GM12874 (cell line): Measurements from ENCODE around the gene EPM2AIP1.

Source experiments
- TF ChIP-seq, protein P1 (sequence below): IDR thresholded peaks from 2 replicates; pipeline ENCODE4 v1.5.1; 2011; ENCODE audit warnings: low read depth, mild to moderate bottlenecking, control low read depth, low read length, moderate library complexity; ENCODE audit not compliant: insufficient read depth

EPM2AIP1 gene

DNA sequence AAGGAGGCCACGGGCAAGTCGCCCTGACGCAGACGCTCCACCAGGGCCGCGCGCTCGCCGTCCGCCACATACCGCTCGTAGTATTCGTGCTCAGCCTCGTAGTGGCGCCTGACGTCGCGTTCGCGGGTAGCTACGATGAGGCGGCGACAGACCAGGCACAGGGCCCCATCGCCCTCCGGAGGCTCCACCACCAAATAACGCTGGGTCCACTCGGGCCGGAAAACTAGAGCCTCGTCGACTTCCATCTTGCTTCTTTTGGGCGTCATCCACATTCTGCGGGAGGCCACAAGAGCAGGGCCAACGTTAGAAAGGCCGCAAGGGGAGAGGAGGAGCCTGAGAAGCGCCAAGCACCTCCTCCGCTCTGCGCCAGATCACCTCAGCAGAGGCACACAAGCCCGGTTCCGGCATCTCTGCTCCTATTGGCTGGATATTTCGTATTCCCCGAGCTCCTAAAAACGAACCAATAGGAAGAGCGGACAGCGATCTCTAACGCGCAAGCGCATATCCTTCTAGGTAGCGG is at the start of gene EPM2AIP1:
TSS of gene EPM2AIP1 (minus strand) at position 326 of the 520 bp plus-strand sequence. CDS start at position 272, 54 bp downstream.
- TF ChIP-seq, protein P1, sequence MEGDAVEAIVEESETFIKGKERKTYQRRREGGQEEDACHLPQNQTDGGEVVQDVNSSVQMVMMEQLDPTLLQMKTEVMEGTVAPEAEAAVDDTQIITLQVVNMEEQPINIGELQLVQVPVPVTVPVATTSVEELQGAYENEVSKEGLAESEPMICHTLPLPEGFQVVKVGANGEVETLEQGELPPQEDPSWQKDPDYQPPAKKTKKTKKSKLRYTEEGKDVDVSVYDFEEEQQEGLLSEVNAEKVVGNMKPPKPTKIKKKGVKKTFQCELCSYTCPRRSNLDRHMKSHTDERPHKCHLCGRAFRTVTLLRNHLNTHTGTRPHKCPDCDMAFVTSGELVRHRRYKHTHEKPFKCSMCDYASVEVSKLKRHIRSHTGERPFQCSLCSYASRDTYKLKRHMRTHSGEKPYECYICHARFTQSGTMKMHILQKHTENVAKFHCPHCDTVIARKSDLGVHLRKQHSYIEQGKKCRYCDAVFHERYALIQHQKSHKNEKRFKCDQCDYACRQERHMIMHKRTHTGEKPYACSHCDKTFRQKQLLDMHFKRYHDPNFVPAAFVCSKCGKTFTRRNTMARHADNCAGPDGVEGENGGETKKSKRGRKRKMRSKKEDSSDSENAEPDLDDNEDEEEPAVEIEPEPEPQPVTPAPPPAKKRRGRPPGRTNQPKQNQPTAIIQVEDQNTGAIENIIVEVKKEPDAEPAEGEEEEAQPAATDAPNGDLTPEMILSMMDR = no peak

DNA sequence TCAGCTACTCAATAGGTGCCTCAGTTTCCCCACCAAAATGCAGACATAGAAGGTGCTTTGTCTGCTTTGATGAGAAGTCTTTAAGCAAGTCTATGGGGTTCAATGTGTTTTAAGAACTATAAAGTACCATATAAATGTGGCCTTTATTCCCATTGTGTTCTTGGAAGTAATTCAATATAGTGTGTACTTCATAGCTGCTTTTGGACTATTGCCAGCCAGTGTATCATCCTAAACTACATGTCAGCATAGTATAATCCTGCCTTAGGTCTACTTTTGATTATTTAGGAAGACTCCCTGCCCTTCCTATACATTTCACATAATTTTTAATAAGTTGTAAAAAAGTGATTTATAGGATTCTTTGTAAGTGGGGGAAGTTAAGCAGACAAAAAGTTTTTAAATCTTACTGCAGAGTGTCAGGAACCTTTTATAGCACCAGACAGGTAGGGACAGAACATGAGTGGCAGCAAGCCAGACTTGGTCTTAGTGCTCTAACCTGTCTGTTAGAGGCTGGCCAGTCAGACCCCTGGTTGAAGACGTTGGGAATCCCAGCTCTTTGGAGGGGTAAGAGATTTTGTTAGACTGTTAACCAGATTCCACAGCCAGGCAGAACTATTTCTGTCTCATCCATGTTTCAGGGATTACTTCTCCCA is 48.7 kb upstream of the EPM2AIP1 start:
- TF ChIP-seq, protein P1 = no peak

DNA sequence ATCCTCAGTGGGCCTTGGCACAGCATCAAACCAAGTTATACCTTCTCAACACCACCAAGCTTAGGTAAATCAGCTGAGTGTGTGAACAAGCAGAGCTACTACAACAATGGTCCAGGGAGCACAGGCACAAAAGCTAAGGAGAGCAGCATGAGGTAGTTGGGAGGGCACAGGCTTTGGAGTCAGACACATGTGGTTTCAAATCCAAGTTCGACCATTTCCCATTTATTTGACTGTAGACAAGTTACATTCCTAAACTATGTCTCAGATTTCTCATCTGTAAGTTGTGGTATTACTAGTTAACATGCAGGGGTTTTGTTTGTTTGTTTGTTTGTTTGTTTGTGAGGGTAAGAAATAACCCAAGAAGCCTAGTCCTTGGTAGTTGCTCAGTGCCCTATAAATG is 47.3 kb upstream of the EPM2AIP1 start:
- TF ChIP-seq, protein P1 = no peak

DNA sequence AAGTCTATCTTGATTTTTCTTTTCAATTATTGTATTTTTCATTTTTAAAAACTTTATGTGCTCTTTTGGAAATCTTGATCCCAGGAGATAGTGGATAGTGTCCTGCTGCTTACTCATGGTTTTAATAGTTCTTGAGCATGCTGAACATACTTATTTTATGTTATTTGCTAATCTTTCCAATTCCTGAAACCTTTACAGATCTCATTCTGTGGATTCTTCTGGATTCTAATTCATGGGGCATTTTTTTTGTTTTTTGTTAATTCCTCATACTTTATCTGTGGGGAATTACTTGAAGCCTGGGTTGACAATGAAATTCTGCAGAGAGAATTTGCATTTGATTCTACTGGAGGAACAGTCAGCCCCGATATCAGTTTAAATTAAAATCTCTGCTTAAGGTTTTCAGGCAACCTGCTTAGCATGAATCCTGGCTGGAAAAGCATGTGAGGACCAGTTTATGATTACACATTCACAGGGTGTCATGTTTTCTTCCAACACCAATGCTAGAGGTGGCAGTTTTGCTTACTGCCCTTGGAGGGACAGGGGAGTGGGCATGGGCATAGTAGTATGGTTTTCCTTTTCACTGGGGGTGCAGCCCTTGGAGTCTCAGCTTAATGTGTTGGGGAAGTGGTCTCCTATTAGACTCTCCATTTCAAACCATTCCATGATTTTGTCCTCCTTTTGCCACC is 46.4 kb upstream of the EPM2AIP1 start:
- TF ChIP-seq, protein P1 = no peak

DNA sequence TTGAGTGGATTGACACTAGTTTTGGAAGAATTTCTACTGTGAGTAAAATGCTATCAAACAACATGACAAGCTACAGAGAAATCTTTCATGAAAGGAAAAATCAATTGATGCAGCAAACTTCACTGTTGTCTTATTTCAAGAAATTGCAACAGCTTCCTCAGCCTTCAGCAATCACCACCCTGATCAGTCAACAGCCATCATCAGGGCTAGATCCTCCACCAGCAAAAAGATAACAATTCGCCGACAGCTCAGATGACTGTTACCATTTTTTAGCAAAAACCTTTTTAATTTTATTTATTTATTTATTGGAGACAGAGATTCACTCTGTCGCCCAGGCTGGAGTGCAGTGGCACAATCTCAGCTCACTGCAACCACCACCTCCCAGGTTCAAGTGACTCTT is 44.4 kb upstream of the EPM2AIP1 start:
- TF ChIP-seq, protein P1 = no peak

DNA sequence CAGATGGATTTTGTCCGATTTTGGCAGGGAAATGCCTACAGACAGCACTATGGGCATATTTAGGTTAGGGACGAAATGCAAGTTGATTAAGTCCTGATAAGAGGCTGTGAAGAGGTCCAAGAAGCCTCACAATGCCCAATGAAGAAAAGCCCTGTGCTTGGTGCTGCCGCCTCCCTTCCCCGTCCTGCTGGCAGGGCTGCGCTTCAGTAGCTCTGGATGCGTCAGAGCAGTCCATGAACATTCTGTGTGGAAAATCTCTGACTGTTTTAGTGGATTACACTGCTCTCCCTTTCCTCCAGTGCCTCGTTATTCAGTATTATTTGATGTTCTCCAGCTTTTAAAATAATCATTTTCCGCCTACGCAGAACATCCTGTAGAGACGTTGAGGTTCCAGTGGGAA is 40.0 kb upstream of the EPM2AIP1 start:
- TF ChIP-seq, protein P1 = no peak

DNA sequence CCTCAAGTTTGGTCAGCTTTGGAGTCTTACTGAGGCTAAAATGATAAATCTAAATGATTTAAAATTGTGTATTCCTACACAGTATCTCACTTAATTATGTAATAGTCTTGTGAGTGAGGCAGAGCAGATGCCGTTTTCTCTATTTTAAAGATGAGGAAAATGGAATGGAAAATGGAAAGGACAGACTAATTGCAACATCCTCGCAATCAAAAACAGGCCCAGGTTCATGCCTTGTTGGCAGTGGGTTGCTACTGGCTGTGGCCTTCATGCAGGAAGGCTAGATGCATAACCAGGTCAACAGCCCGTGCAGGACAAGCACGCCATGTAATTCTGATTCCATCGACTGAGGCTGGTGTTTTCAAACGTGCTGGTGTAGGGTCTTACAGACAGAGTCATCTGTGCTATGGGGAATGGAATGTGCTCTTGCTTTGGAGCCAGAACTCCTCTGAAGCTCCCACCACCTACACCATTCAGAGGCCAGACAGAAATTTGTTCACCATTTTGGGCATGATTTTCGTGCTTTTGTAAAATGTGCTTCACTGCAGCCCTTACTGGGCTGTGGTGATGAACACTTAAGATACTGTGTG is 38.3 kb upstream of the EPM2AIP1 start:
- TF ChIP-seq, protein P1 = no peak
